HL-60/S4 treated with retinoic acid at 250 ng/mL for 4 days and 3 days (cell line): ENCODE data around the gene PRCD.

Source experiments
- in situ Hi-C: fragments of 300-500 bp; cut with MboI; formaldehyde crosslinking; loops from 2 replicates; pipeline ENCODE4 v1.7.0; 2022; ENCODE audit warnings: low sequenced_read_pairs

The PRCD gene

DNA sequence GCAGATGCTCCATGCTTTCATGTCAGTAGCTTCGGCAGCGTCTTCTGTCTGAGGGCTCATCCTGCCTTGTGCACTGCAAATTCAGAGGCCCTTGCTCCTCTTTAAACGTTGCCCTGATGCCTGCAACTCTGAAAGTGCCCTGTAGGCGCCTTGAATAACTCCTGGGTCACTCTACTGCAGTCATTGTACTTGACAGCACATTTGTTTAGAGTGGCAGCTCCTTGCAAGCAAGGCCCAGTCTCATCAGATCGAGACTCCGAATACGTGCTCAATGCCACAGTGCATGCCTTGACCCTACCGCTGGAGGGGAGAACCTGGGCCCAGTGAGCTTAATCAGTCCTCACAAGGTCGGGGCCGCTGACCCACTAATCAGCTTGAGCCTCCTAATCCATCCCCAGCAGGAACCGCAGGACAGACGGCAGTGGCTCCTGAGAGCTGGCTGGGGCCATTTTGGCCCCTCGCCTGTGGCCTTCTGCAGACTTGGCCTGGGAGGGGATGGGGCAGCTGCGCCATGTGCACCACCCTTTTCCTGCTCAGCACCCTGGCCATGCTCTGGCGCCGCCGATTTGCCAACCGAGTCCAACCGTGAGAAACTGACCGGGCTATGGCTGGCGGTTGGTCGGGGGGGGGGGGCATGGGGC lies at the start of gene PRCD:
TSS of gene PRCD (plus strand) at position 414 of the 641 bp plus-strand sequence. CDS start at position 512, 98 bp downstream.
- in situ Hi-C loops, result no loop called here

DNA sequence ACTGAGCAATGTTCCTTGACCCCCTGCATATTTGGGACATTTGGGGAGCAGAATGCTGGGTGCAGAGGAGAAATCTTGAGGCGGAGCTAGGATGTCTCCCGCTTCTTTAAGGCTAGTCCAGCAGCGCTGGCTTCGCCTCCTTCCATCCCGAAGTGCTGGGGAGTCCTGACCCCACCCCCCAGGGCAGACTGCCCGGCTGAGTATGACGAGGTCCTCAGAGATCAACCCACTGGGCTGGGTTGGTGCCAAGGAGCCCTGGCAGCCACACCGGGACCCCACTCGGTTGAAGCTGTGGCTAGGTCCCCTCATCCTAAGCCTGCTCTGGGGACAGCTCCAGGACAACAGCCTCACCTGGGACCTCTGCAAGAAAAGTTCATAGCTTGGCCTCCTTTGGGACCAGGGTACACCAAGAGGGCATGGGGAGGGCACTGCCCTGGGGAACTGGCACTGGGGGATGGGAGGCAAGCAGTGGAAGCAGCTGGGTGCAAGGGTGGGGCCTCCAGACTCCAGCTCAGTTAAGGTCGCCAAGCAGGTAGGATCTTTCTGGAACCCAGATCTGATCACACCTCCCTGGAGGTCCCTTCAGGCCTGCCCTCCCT lies 49.6 kb upstream of the PRCD start:
- in situ Hi-C loops, result no loop called here

DNA sequence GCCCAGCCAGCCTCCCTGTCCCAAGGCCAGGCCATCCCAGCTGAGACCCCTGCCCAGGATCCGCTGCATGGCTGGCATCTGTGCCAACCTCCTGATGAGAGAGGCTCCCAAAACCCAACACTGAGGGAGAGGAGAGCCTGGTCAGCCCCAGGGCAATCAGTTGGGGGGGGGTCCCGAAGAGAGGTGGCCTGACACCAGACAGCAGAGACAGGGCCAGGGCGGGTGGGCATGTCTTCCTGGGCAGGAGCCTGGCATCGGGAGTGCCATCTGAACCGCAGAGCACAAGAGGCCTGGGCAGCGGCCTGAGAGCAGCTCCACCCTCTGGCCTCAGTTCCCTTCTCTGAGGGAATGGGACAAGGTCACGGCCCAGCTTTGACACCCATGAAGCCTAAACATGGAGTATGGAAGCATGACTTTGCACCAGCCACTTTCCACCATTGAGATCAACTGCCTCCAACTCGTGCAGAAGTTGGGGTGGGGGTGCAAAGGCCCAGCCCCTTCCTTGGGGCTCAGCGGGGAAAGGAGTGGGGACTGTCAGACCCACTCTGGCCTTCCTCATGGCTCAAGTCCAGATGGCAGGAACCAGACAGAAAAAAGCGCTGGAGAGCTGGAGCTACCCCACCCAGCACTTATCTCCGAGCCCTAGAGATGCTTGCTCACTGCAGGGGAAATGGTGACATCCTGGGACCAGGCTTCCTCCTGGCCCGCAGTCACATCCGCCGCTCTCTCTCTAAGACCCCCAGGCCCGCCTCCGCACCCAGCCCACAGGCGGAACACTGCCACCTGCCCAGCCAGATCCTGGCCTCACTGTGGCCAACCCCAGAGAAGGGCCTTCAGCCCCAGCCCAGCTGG lies 48.3 kb upstream of the PRCD start:
- in situ Hi-C loops, result no loop called here

DNA sequence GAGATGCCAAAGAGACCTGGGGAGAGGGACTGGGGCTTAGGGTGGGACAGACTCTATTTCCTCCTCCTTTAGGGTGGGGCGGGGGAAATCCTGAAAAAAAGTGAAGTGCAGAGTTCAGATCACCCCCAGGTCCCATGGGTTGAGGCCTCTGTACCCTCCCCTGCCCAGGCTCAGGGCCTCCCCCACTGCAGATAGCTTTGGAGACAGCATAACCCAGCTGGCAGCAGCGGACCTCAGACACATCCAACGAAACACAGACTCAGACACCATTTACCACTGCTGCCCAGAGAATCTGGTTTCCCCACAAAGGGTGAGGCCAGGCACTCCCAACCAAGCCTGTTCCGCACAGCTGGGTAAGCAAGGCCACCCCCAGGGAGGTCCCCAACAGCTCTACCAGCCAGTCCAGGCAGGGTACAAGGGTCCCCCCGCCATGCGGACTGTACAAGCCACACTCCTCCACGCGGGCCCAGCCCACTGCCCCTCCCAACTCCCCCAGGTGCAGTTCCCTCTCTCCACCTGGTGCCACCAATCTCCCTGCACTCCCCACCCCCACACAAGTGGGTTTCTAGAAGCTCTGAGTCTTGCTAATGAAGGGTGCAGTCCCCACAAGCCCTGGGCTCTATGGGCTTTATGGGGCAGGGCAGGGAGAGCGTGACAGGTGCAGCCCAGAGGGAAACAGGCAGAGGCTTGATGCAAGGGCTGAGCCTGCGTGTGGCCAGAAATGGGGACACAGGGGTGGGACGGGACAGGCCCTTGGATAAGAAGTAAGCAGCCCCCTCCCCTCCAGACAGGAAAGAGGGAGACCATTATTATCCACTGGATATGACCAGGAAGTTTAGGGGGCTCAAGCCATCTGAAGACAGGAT lies 47.5 kb upstream of the PRCD start:
- in situ Hi-C loops, result no loop called here

DNA sequence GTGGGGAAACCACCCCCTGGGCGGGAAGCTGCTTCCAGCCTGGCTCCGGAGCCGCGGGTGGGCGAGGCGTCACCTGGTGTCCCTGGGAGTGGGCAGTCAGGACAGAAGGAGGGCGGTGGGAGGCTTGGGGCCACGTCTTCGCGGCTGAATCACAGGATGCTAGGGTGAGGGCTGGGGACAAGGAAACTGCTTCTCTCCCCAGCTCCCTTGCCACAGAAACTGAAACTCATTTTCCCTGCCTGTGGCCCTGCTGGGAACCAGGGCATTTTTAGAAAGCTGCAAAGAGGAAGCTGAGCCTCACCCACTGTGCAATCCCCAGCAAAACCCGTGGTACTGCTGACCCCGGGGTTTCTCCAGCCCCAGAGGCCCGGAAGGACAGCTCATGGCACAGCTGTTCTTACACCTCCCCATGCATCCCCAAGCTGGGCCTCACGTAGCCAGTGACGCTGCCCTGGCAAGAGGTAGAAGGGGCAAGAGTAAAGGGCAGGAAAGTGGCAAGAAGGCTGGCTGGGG lies 46.8 kb upstream of the PRCD start:
- in situ Hi-C loops, result no loop called here

DNA sequence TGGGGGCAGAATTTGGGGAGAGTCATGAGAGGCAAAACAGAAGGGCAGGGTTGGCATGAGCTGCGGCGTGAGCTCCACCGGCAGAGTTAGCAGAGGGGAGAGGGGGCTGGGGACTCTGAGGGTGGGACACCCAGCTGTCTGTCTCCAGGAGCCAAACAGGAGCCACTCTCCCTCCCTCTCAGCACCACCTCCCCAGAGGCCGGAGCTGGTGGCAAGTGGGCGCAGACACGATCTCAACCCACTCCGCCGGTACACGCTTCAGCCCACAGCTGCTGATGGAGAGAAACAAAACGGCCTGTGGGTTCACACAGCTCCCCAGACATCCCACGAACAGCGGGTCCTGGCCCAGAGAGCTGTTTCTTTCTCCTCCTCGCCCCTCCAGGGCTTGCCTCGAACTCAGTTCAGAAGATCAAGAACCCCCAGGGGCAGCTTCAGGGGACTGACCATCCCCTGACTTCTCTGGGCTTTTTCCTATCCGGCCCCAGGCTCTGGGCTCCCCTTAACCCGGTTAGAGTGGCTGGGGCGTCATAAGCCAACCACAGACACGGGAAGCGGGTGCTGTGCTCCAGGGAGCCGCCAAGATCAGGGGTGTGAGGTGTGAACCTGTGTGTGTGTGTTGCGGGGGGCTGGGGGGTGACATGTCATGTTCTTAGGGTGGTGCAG lies 46.2 kb upstream of the PRCD start:
- in situ Hi-C loops, result no loop called here

DNA sequence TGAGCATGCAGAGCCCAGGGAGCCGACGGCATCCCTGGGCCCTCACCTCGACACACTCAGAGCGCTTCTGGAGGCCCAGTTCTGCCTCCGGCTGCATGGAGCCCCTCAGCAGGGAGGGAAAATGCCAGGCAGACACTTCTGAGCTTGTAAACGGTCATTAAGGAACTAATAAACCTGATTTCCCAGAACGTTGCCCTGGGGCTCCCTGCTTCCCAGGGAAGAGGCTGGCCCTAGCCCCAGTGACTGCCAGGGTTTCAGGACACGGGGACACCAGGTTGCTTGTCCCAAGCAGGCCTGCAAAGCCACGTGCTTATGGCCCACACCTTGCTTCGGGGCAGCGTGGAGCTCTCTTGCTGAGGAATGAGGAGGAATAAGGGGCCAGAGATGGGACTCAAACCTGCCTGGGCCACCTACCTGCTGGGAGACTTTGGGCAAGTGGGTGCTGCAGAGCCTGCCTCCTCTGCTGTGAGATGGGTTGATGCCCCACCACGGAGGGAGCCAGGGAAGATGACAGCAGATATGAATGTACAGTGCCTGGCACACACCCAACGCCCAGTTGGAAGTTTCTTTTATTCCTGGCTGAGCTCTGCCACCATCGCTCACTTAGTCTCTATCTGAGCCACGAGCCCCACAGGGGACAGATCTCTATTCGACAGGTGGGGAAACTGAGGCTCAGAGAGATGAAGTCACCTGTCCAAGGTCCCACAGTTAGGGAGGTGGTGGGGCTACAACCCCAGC lies 44.0 kb upstream of the PRCD start:
- in situ Hi-C loops, result no loop called here

GRCh38 chr17:76496464-76496863 lies 43.4 kb upstream of the PRCD start:
- in situ Hi-C loops, result no loop called here

GRCh38 chr17:76497699-76497978 lies 42.2 kb upstream of the PRCD start:
- in situ Hi-C loops, result no loop called here

DNA sequence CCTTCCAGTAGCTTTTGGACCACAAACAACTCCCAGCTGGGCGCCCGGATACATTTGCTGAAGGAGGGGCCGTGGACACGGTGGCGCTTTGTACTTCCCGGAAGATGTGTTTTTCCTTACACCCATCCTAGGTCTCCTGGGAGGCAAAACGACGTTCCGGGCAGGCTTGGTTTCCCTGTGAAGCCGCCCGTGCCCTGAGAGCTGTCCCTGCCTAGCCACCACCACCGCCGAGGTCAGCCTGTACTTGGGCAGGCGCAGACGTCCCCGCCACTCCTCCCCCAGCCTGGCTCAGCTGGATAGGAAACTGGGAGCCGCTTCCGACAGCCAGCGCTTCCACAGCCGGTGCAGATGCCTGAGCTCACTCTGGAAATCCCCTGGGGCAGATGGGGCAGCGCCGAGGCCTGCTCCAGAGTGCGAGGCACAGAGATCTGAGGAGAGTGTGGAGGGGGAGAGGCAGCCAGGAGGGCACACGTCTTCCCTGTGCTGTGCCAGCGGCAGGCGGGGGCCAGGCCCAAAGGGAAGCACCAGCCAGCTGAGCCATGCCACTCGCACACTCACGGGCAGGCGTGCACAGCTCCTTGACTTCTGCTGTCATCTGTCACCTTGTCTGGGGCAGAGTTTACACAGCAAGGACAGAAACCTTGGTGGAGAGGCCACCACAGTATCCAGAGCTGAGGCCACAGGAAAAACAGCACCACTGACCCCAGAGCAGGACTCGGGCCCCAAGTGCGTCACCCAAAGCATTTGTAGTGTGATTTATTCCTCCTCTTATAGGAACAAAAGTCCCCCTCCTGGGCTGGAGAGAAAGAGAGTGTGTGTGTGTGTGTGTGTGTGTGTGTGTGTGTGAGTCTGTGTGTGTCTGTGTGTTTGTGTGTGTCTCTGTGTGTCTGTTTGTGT lies 41.6 kb upstream of the PRCD start:
- in situ Hi-C loops, result no loop called here

- in situ Hi-C loops, result no loop called here
Observed at GRCh38 chr17:76498876-76499251, 41.0 kb upstream of the PRCD start.

- in situ Hi-C loops, result no loop called here
Observed at GRCh38 chr17:76499267-76499667, 40.6 kb upstream of the PRCD start.

GRCh38 chr17:76500074-76500746 lies 39.6 kb upstream of the PRCD start:
- in situ Hi-C loops, result no loop called here

GRCh38 chr17:76500747-76501017 lies 39.2 kb upstream of the PRCD start:
- in situ Hi-C loops, result no loop called here

GRCh38 chr17:76501018-76501826 lies 38.6 kb upstream of the PRCD start, which contains the start of gene RHBDF2:
RHBDF2 (minus strand) TSS chr17:76501423; CDS start chr17:76481524, 19,899 bp downstream.
- in situ Hi-C loops, result no loop called here

- in situ Hi-C loops, result no loop called here
Observed at GRCh38 chr17:76501827-76502307, 38.0 kb upstream of the PRCD start.
